Panc1 (cell line): ENCODE measurements around the gene GKAP1.
"Not testable (repeated sequence)": the region's sequence is repeated elsewhere in the genome, so short reads cannot be mapped to it uniquely, and the experiment has no call there.

ENCODE experiments used
- CTCF ChIP-seq: fragments of 450-650 bp; IDR thresholded peaks from 2 replicates; pipeline ENCODE4 v1.5.1; 2017; ENCODE audit warnings: mild to moderate bottlenecking
- POLR2AphosphoS5 ChIP-seq: IDR thresholded peaks from 2 replicates; pipeline ENCODE4 v1.6.1; 2012; ENCODE audit warnings: mild to moderate bottlenecking, low read depth, low read length, moderate library complexity
- SIN3A ChIP-seq: IDR thresholded peaks from 2 replicates; pipeline ENCODE4 v1.6.1; 2012; ENCODE audit warnings: low read depth, mild to moderate bottlenecking, low read length, moderate library complexity, borderline replicate concordance; ENCODE audit not compliant: insufficient read depth
- TCF7L2 ChIP-seq: IDR thresholded peaks from 2 replicates; pipeline ENCODE4 v1.6.1; 2011; ENCODE audit warnings: mild to moderate bottlenecking, low read depth, low read length, inconsistent platforms
- TF ChIP-seq, protein P1 (sequence below), 2 experiments: IDR thresholded peaks; 2 replicates each; pipeline ENCODE4 v1.6.1; 2011 to 2012; ENCODE audit warnings: low read depth in 2 of 2, control low read depth in 1 of 2, low read length in 1 of 2, mild to moderate bottlenecking in 1 of 2, moderate library complexity in 1 of 2; ENCODE audit not compliant: insufficient read depth in 1 of 2

- TF ChIP-seq CTCF, TCF7L2, POLR2AphosphoS5, SIN3A: not testable (repeated sequence)
- TF ChIP-seq, protein P1, sequence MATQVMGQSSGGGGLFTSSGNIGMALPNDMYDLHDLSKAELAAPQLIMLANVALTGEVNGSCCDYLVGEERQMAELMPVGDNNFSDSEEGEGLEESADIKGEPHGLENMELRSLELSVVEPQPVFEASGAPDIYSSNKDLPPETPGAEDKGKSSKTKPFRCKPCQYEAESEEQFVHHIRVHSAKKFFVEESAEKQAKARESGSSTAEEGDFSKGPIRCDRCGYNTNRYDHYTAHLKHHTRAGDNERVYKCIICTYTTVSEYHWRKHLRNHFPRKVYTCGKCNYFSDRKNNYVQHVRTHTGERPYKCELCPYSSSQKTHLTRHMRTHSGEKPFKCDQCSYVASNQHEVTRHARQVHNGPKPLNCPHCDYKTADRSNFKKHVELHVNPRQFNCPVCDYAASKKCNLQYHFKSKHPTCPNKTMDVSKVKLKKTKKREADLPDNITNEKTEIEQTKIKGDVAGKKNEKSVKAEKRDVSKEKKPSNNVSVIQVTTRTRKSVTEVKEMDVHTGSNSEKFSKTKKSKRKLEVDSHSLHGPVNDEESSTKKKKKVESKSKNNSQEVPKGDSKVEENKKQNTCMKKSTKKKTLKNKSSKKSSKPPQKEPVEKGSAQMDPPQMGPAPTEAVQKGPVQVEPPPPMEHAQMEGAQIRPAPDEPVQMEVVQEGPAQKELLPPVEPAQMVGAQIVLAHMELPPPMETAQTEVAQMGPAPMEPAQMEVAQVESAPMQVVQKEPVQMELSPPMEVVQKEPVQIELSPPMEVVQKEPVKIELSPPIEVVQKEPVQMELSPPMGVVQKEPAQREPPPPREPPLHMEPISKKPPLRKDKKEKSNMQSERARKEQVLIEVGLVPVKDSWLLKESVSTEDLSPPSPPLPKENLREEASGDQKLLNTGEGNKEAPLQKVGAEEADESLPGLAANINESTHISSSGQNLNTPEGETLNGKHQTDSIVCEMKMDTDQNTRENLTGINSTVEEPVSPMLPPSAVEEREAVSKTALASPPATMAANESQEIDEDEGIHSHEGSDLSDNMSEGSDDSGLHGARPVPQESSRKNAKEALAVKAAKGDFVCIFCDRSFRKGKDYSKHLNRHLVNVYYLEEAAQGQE (IDR thresholded peaks at IDR 0.05; ENCODE audit: insufficient read depth in 1 of 2, low read depth in 2 of 2, low read length in 1 of 2), result not testable (repeated sequence)
Measured at GRCh38 chr9:83809213-83809612, 8.4 kb downstream of the GKAP1 start.
